Activated CD4-positive, CD25-positive, alpha-beta regulatory T cell treated with anti-CD3 and anti-CD28 coated beads, Interleukin-2, amount 50 U/mL, for 72 hours (primary cell): ENCODE results near the gene FCGR3A.
"Not testable (repeated sequence)": the region's sequence is repeated elsewhere in the genome, so short reads cannot be mapped to it uniquely, and the experiment has no call there.

Source experiments
- DNase-seq: peaks from one replicate; pipeline ENCODE4 v3.0.0; 2021

Gene FCGR3A

GRCh38 chr1:161549652-161550051 lies at the start of gene FCGR3A:
Gene FCGR3A (minus strand): TSS chr1:161549818. CDS start chr1:161549736, 82 bp downstream.
- no peak for DNase-seq

- DNase-seq: not testable (repeated sequence)
Observed at GRCh38 chr1:161597077-161597476, 47.5 kb upstream of the FCGR3A start.

GRCh38 chr1:161595583-161595982 lies 46.0 kb upstream of the FCGR3A start:
- not testable (repeated sequence) for DNase-seq

- not testable (repeated sequence) for DNase-seq
Observed at GRCh38 chr1:161595173-161595572, 45.6 kb upstream of the FCGR3A start.

- not testable (repeated sequence) for DNase-seq
Observed at GRCh38 chr1:161594269-161594984, 44.8 kb upstream of the FCGR3A start.

- not testable (repeated sequence) for DNase-seq
Observed at GRCh38 chr1:161593092-161593755, 43.6 kb upstream of the FCGR3A start.

- DNase-seq: not testable (repeated sequence)
Observed at GRCh38 chr1:161592586-161592985, 43.0 kb upstream of the FCGR3A start.

- not testable (repeated sequence) for DNase-seq
Observed at GRCh38 chr1:161589920-161590319, 40.3 kb upstream of the FCGR3A start.

GRCh38 chr1:161589365-161589764 lies 39.7 kb upstream of the FCGR3A start:
- DNase-seq: not testable (repeated sequence)

- not testable (repeated sequence) for DNase-seq
Observed at GRCh38 chr1:161588596-161588995, 39.0 kb upstream of the FCGR3A start.

GRCh38 chr1:161582882-161583281 lies 33.3 kb upstream of the FCGR3A start:
- not testable (repeated sequence) for DNase-seq

- DNase-seq: not testable (repeated sequence)
Observed at GRCh38 chr1:161580879-161581537, 31.4 kb upstream of the FCGR3A start.

- DNase-seq: not testable (repeated sequence)
Observed at GRCh38 chr1:161579856-161580507, 30.4 kb upstream of the FCGR3A start.

GRCh38 chr1:161576676-161577075 lies 27.1 kb upstream of the FCGR3A start:
- not testable (repeated sequence) for DNase-seq

- DNase-seq: not testable (repeated sequence)
Observed at GRCh38 chr1:161571703-161572102, 22.1 kb upstream of the FCGR3A start.

GRCh38 chr1:161566602-161566960 lies 17.0 kb upstream of the FCGR3A start:
- not testable (repeated sequence) for DNase-seq

- DNase-seq: not testable (repeated sequence)
Observed at GRCh38 chr1:161563522-161563921, 13.9 kb upstream of the FCGR3A start.

- DNase-seq: not testable (repeated sequence)
Observed at GRCh38 chr1:161562441-161562840, 12.8 kb upstream of the FCGR3A start.

- DNase-seq: not testable (repeated sequence)
Observed at GRCh38 chr1:161560960-161561715, 11.5 kb upstream of the FCGR3A start.

GRCh38 chr1:161557506-161558450 lies 8.2 kb upstream of the FCGR3A start:
- DNase-seq: not testable (repeated sequence)

GRCh38 chr1:161556990-161557389 lies 7.4 kb upstream of the FCGR3A start:
- DNase-seq: not testable (repeated sequence)
